Neural progenitor cell (in vitro differentiated cells): ENCODE measurements around the gene IL1R2.

Experiments used
- CTCF ChIP-seq: fragments of 200-600 bp; sonication (generic); IDR thresholded peaks from 2 replicates; pipeline ENCODE4 v1.5.1; 2017; ENCODE audit warnings: antibody characterized with exemption, mild to moderate bottlenecking
- EZH2 ChIP-seq: fragments of 200-600 bp; sonication (generic); IDR thresholded peaks from 2 replicates; pipeline ENCODE4 v1.6.1; 2017; ENCODE audit warnings: antibody characterized with exemption, mild to moderate bottlenecking, moderate library complexity

- no peak for TF ChIP-seq CTCF
- no peak for TF ChIP-seq EZH2
These were observed 6.5 kb upstream of the IL1R2 start for GRCh38 chr2:101985101-101985792.
